CD4-positive, alpha-beta T cell (primary cell): ENCODE measurements around the gene RASSF9. TPM values are rescaled to one million over a fixed set of nuclear protein-coding genes. Genes with fewer than 3 reads are reported as not detected.

ENCODE experiments used
- ATAC-seq: fragments of 200-7000 bp; cut with Tn5 transposase; one replicate; pipeline ENCODE4 v1.10.0; 2022; ENCODE audit warnings: mild to moderate bottlenecking; ENCODE audit not compliant: poor library complexity
- CTCF ChIA-PET: fragments of 350-600 bp; sonication (Branson Sonifier 250); formaldehyde crosslinking; loops from one replicate; lab custom pipeline; 2021; ENCODE audit warnings: antibody characterized with exemption, inconsistent platforms; lab: Charles Lee
- POLR2A ChIA-PET: fragments of 350-600 bp; sonication (Branson Sonifier 250); formaldehyde crosslinking; loops from one replicate; lab custom pipeline; 2021; ENCODE audit warnings: antibody characterized with exemption, inconsistent platforms; lab: Charles Lee
- DNase-seq, 14 experiments: peaks; one replicate each; pipeline ENCODE4 v3.0.0-alpha.2; 2013 to 2020; ENCODE audit warnings: mixed read lengths in 2 of 14
- H3K27ac ChIP-seq, 2 donors: one replicate each; pipeline versions ENCODE4 v1.5.1 to v1.7.0; 2013; ENCODE audit warnings: low read length in 2 of 2, low read depth in 1 of 2, mild to moderate bottlenecking in 1 of 2
- H3K27me3 ChIP-seq, 2 experiments: 1 replicate in 1 of 2; 2 replicates in 1 of 2; pipeline versions ENCODE4 v1.6.1 to v1.7.0; 2013; ENCODE audit warnings: low read length in 2 of 2, control low read depth in 1 of 2, mild to moderate bottlenecking in 1 of 2, moderate library complexity in 1 of 2; ENCODE audit not compliant: insufficient read depth in 2 of 2, control insufficient read depth in 1 of 2
- H3K36me3 ChIP-seq: one replicate; pipeline ENCODE4 v1.6.1; 2013; ENCODE audit warnings: low read length, control low read depth; ENCODE audit not compliant: insufficient read depth
- H3K4me1 ChIP-seq: one replicate; pipeline ENCODE4 v1.6.1; 2013; ENCODE audit warnings: low read length, control low read depth; ENCODE audit not compliant: insufficient read depth
- H3K4me3 ChIP-seq: one replicate; pipeline ENCODE4 v1.5.1; 2013; ENCODE audit warnings: mild to moderate bottlenecking, low read length, moderate library complexity
- H3K9me3 ChIP-seq, 2 experiments: 1 replicate in 1 of 2; 2 replicates in 1 of 2; pipeline versions ENCODE4 v1.6.1 to v1.7.0; 2013; ENCODE audit warnings: low read length in 2 of 2, mild to moderate bottlenecking in 2 of 2, control low read depth in 1 of 2, moderate library complexity in 1 of 2; ENCODE audit not compliant: control insufficient read depth in 1 of 2, insufficient read depth in 1 of 2
- H3K27ac Mint-ChIP-seq: one replicate; pipeline ENCODE4 v1.8.0; 2020; ENCODE audit warnings: mixed read lengths
- H3K27me3 Mint-ChIP-seq: one replicate; pipeline ENCODE4 v1.8.0; 2021; ENCODE audit warnings: mixed read lengths
- H3K36me3 Mint-ChIP-seq: one replicate; pipeline ENCODE4 v1.8.0; 2021; ENCODE audit warnings: low read depth, mixed read lengths
- H3K4me1 Mint-ChIP-seq: one replicate; pipeline ENCODE4 v1.8.0; 2021; ENCODE audit warnings: low read depth, mixed read lengths
- H3K4me3 Mint-ChIP-seq: one replicate; pipeline ENCODE4 v1.8.0; 2020; ENCODE audit warnings: mild to moderate bottlenecking, mixed read lengths
- H3K9me3 Mint-ChIP-seq: one replicate; pipeline ENCODE4 v1.8.0; 2020; ENCODE audit warnings: mixed read lengths
- intact Hi-C, 2 experiments: fragments of 100-400 bp; cut with DNase I in 1 of 2; cut with micrococcal nuclease in 1 of 2; formaldehyde crosslinking; loops; one replicate each; pipeline versions ENCODE4 v1.15.1 to v1.9.0; 2023 to 2025; cut with DNase I, micrococcal nuclease
- total RNA-seq, 174 experiments: library from RNA in 2 of 174; stranded (reverse) in 2 of 174; gene quantifications; one replicate each; pipeline ENCODE4 v1.2.3 and lab custom pipeline; 2021 to 2026
- TF ChIP-seq, protein P1 (sequence below): fragments of 200-600 bp; IDR thresholded peaks from one replicate; pipeline ENCODE4 v1.8.0; 2022; ENCODE audit warnings: antibody characterized with exemption, mild to moderate bottlenecking

The RASSF9 gene
- total RNA-seq, 2 experiments from 2014 or later: not detected

DNA sequence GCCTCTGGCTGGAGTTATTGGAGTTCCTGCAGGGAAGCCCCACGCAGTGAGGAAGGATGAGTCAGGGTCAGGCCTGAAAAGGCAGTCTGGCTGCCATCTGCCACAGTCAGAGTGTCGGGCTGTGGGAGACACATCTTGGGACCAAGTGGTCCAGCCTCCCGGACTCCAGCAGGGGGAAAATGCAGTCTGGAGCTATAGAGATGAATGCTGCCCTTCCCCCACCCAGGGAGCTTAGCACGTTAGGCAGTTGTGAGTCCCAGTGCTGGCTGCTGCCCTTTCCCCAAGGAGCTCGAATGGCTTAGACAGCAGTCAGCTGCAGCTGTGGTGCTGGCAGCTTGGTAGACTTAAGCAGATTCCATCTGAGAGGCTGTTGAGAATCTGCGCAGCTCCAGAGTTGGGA lies 29.7 kb upstream of the RASSF9 start:
- TF ChIP-seq, protein P1, sequence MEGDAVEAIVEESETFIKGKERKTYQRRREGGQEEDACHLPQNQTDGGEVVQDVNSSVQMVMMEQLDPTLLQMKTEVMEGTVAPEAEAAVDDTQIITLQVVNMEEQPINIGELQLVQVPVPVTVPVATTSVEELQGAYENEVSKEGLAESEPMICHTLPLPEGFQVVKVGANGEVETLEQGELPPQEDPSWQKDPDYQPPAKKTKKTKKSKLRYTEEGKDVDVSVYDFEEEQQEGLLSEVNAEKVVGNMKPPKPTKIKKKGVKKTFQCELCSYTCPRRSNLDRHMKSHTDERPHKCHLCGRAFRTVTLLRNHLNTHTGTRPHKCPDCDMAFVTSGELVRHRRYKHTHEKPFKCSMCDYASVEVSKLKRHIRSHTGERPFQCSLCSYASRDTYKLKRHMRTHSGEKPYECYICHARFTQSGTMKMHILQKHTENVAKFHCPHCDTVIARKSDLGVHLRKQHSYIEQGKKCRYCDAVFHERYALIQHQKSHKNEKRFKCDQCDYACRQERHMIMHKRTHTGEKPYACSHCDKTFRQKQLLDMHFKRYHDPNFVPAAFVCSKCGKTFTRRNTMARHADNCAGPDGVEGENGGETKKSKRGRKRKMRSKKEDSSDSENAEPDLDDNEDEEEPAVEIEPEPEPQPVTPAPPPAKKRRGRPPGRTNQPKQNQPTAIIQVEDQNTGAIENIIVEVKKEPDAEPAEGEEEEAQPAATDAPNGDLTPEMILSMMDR: no peak
- Mint-ChIP-seq H3K4me3 (no peak overlapping the region), H3K9me3 (peaks cover 4% of the 10 kb centered on the region), H3K36me3 (no peaks in the 10 kb centered on the region), H3K4me1 (no peaks in the 10 kb centered on the region), H3K27ac (no peak overlapping the region), H3K27me3 (no peaks in the 10 kb centered on the region)
- H3K4me1 ChIP-seq: no peaks in the 10 kb centered on the region
- intact Hi-C loops: loop anchor here in 1 of 2 experiments (5.0 kb wide), 1 partner anchor 399 kb away; no protein-coding TSS in a partner anchor
- DNase-seq (no peak), ATAC-seq (no peak)
- no peaks in the 10 kb centered on the region for H3K27me3 ChIP-seq
- peaks cover 0 to 9% of the 10 kb centered on the region in 2 experiments for H3K9me3 ChIP-seq
- H3K36me3 ChIP-seq: no peaks in the 10 kb centered on the region
- ChIA-PET CTCF (no interaction called here), POLR2A (no interaction called here)
- no peak overlapping the region for H3K27ac ChIP-seq
- H3K4me3 ChIP-seq: no peak overlapping the region

DNA sequence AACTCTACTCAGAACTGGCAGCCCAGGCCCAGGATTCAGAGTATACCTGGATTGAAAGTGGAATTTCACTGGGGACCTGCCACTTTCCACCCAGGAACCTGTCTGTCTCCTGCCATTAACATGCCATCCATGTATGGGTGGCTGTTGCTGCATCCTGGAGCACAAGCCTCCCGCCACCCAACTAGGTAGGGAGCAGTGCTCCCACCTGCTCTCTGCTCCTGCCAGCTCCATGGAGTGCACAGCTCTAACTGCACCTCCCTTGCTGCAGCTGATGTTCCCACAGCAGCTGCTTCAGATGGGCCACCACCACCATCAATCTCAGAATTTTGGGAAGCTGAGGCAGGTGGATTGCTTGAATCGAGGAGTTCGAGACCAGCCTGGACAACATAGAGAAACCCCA lies 20.8 kb upstream of the RASSF9 start:
- ATAC-seq: no peak
- H3K9me3 Mint-ChIP-seq: peaks cover 2% of the 10 kb centered on the region
- Histone ChIP-seq H3K4me3 (no peak overlapping the region), H3K36me3 (no peaks in the 10 kb centered on the region), H3K9me3 (peaks cover 0 to 12% of the 10 kb centered on the region in 2 experiments), H3K27me3 (no peaks in the 10 kb centered on the region), H3K27ac (no peak overlapping the region), H3K4me1 (no peaks in the 10 kb centered on the region)
- H3K4me1 Mint-ChIP-seq: no peaks in the 10 kb centered on the region
- no peaks in the 10 kb centered on the region for H3K27me3 Mint-ChIP-seq
- no peak overlapping the region for H3K27ac Mint-ChIP-seq
- ChIA-PET CTCF (no interaction called here), POLR2A (no interaction called here)
- DNase-seq: no peak
- TF ChIP-seq, protein P1: no peak
- H3K4me3 Mint-ChIP-seq: no peak overlapping the region
- no peaks in the 10 kb centered on the region for H3K36me3 Mint-ChIP-seq
- intact Hi-C loops: no loop called here

DNA sequence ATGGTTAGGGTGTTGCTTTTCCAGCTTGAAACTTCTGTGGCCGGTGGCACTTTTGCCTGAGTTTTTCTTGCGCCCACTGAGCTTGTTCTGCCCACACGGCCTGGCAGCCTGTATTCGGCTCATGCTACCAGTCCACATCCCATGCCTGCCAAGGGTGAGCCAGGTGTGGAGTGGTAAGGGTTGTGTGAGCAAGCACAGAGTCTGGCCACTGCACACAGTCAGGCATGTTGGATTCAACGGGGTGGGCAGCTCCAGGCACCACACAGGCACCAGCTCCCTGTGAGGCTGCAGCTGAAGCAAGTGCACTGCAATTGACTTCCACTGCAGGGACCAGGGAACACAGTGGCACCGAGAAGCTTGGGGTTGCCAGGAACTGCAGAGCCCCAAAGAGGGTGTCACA lies 19.1 kb upstream of the RASSF9 start:
- Histone ChIP-seq H3K9me3 (peaks cover 0 to 12% of the 10 kb centered on the region in 2 experiments), H3K27me3 (no peaks in the 10 kb centered on the region), H3K36me3 (no peaks in the 10 kb centered on the region), H3K4me3 (no peak overlapping the region), H3K27ac (no peak overlapping the region), H3K4me1 (no peaks in the 10 kb centered on the region)
- TF ChIP-seq, protein P1: no peak
- POLR2A ChIA-PET: no interaction called here
- DNase-seq (no peak), ATAC-seq (no peak)
- CTCF ChIA-PET: no interaction called here
- Mint-ChIP-seq H3K9me3 (no peaks in the 10 kb centered on the region), H3K27ac (no peak overlapping the region), H3K36me3 (no peaks in the 10 kb centered on the region), H3K4me1 (no peaks in the 10 kb centered on the region), H3K27me3 (no peaks in the 10 kb centered on the region), H3K4me3 (no peak overlapping the region)
- intact Hi-C loops: no loop called here
